Left ventricle myocardium inferior (tissue), 1 donor: ENCODE measurements around the gene CAMK1D. TPM values are rescaled to one million over a fixed set of nuclear protein-coding genes. Genes with fewer than 3 reads are reported as not detected.

Experiments used
- DNase-seq: peaks from one replicate; pipeline ENCODE4 v3.0.0-alpha.2; 2020
- H3K27ac ChIP-seq: fragments of 200-600 bp; replicated peaks from 2 replicates; pipeline ENCODE4 v1.8.0; 2021
- H3K27me3 ChIP-seq: fragments of 200-600 bp; 2 replicates; pipeline ENCODE4 v1.8.0; 2021; ENCODE audit warnings: low read depth
- H3K36me3 ChIP-seq: fragments of 200-600 bp; 2 replicates; pipeline ENCODE4 v1.8.0; 2021
- H3K4me1 ChIP-seq: fragments of 200-600 bp; 2 replicates; pipeline ENCODE4 v1.8.0; 2021
- H3K4me3 ChIP-seq: fragments of 200-600 bp; 2 replicates; pipeline ENCODE4 v1.8.0; 2021; ENCODE audit warnings: mild to moderate bottlenecking, moderate library complexity
- H3K9me3 ChIP-seq: fragments of 200-600 bp; replicated peaks from 2 replicates; pipeline ENCODE4 v1.8.0; 2021
- intact Hi-C: fragments of 100-400 bp; cut with micrococcal nuclease; formaldehyde crosslinking; loops from one replicate; pipeline ENCODE4 v1.11.0; 2022
- total RNA-seq: library from RNA; stranded (reverse); fragmentation: NEBNext Ultra II Directional; extraction: Animal tissue kit (Norgen Biotek cat#: 25700); gene quantifications from one replicate; pipeline ENCODE4 v1.2.1, GENCODE V29; 2021
- TF ChIP-seq, protein P1 (sequence below): fragments of 200-600 bp; IDR thresholded peaks from 2 replicates; pipeline ENCODE4 v1.8.0; 2021; ENCODE audit warnings: antibody characterized with exemption, mild to moderate bottlenecking, borderline replicate concordance
- donor health status: DM: no; HTN: yes; CAD: no; lungs with severe emphysema.

Gene CAMK1D
- total RNA-seq, 1 donor from 2014 or later: 2.5 TPM

- Histone ChIP-seq H3K27ac (no peak overlapping the region), H3K36me3 (peaks cover 14% of the 10 kb centered on the region), H3K27me3 (no peaks in the 10 kb centered on the region), H3K4me1 (no peaks in the 10 kb centered on the region), H3K4me3 (no peak overlapping the region), H3K9me3 (no peaks in the 10 kb centered on the region)
- intact Hi-C loops: no loop called here
- DNase-seq: no peak
- TF ChIP-seq, protein P1, sequence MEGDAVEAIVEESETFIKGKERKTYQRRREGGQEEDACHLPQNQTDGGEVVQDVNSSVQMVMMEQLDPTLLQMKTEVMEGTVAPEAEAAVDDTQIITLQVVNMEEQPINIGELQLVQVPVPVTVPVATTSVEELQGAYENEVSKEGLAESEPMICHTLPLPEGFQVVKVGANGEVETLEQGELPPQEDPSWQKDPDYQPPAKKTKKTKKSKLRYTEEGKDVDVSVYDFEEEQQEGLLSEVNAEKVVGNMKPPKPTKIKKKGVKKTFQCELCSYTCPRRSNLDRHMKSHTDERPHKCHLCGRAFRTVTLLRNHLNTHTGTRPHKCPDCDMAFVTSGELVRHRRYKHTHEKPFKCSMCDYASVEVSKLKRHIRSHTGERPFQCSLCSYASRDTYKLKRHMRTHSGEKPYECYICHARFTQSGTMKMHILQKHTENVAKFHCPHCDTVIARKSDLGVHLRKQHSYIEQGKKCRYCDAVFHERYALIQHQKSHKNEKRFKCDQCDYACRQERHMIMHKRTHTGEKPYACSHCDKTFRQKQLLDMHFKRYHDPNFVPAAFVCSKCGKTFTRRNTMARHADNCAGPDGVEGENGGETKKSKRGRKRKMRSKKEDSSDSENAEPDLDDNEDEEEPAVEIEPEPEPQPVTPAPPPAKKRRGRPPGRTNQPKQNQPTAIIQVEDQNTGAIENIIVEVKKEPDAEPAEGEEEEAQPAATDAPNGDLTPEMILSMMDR: no peak
Observed at GRCh38 chr10:12757351-12757750, 408.0 kb downstream of the CAMK1D start.

- TF ChIP-seq, protein P1: no peak
- Histone ChIP-seq H3K4me3 (no peak overlapping the region), H3K9me3 (no peaks in the 10 kb centered on the region), H3K27ac (no peak overlapping the region), H3K27me3 (no peaks in the 10 kb centered on the region), H3K36me3 (peaks cover 14% of the 10 kb centered on the region), H3K4me1 (no peaks in the 10 kb centered on the region)
- intact Hi-C loops: no loop called here
- no peak for DNase-seq
Observed at GRCh38 chr10:12758271-12758670, 408.9 kb downstream of the CAMK1D start.

GRCh38 chr10:12766223-12766622 lies 416.9 kb downstream of the CAMK1D start:
- no peaks in the 10 kb centered on the region for H3K9me3 ChIP-seq
- no peaks in the 10 kb centered on the region for H3K27me3 ChIP-seq
- no peak overlapping the region for H3K4me3 ChIP-seq
- TF ChIP-seq, protein P1: no peak
- H3K27ac ChIP-seq: no peak overlapping the region
- H3K36me3 ChIP-seq: peaks cover 16% of the 10 kb centered on the region
- no peaks in the 10 kb centered on the region for H3K4me1 ChIP-seq
- intact Hi-C loops: no loop called here
- no peak for DNase-seq

- Histone ChIP-seq H3K4me3 (no peak overlapping the region), H3K27me3 (no peaks in the 10 kb centered on the region), H3K9me3 (no peaks in the 10 kb centered on the region), H3K4me1 (no peaks in the 10 kb centered on the region), H3K36me3 (peaks cover 5% of the 10 kb centered on the region), H3K27ac (no peak overlapping the region)
- intact Hi-C loops: no loop called here
- TF ChIP-seq, protein P1: no peak
- DNase-seq: no peak
Observed at GRCh38 chr10:12768156-12769100, 419.1 kb downstream of the CAMK1D start.

DNA sequence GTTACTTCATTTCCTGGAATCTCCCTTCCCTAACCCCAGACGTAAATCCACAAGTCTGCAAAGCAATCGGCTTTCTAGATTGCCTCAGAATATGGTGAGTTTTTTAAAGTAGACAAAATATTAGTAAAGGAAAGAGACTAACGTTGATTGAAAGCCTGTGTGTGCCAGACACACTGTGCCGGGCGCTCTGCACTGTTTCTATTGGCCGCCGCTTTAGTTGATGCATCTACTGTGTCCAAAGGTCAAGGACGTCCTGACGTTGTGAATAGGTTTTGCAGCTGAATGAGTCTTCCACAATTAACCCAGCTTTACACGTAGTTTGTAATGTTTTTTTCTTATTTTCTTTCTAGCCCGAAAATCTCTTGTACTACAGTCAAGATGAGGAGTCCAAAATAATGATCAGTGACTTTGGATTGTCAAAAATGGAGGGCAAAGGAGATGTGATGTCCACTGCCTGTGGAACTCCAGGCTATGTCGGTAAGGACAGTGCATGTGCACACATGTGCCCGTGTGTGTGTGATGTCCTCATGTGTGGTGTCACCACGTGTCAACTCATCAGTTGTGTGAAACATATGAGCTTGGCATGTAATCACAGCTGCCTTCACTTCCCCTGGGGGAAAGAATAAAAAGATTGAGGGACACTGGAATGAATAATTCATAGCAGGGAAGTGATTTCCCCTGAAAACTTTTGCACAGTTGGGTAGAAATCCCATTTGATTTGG lies 420.1 kb downstream of the CAMK1D start:
- Histone ChIP-seq H3K4me1 (no peaks in the 10 kb centered on the region), H3K27me3 (no peaks in the 10 kb centered on the region), H3K4me3 (no peak overlapping the region), H3K27ac (no peak overlapping the region), H3K9me3 (no peaks in the 10 kb centered on the region), H3K36me3 (peaks cover 5% of the 10 kb centered on the region)
- no peak for DNase-seq
- intact Hi-C loops: no loop called here
- TF ChIP-seq, protein P1: no peak
